WTC11 (cell line): Measurements from ENCODE around the gene ZFYVE28. TPM values are rescaled to one million over a fixed set of nuclear protein-coding genes. Genes with fewer than 3 reads are reported as not detected.

ENCODE experiments used
- CBFB ChIP-seq: sonication (generic); formaldehyde crosslinking; IDR thresholded peaks from 2 replicates; pipeline ENCODE4 v1.8.1; 2022; ENCODE audit warnings: mild to moderate bottlenecking, low read depth, missing genetic modification reagents
- E2F5 ChIP-seq: sonication (generic); formaldehyde crosslinking; IDR thresholded peaks from 2 replicates; pipeline ENCODE4 v1.8.1; 2022; ENCODE audit warnings: mild to moderate bottlenecking, moderate library complexity, missing genetic modification reagents
- FOXP4 ChIP-seq: sonication (generic); formaldehyde crosslinking; IDR thresholded peaks from 2 replicates; pipeline ENCODE4 v1.8.0; 2022; ENCODE audit warnings: mild to moderate bottlenecking, missing genetic modification reagents
- HMGA2 ChIP-seq: fragments of 250-450 bp; sonication (Bioruptor Pico); IDR thresholded peaks from 2 replicates; pipeline ENCODE4 v1.4.0; 2021; ENCODE audit warnings: mild to moderate bottlenecking, moderate library complexity
- HMGXB4 ChIP-seq: sonication (generic); formaldehyde crosslinking; IDR thresholded peaks from 2 replicates; pipeline ENCODE4 v1.8.1; 2023; ENCODE audit warnings: mild to moderate bottlenecking, moderate library complexity, missing genetic modification reagents
- KAT7 ChIP-seq: sonication (generic); formaldehyde crosslinking; IDR thresholded peaks from 2 replicates; pipeline ENCODE4 v1.8.1; 2023; ENCODE audit warnings: missing genetic modification reagents, mild to moderate bottlenecking, borderline replicate concordance
- NFATC4 ChIP-seq: fragments of 250-450 bp; sonication (Bioruptor Pico); IDR thresholded peaks from 2 replicates; pipeline ENCODE4 v1.9.0; 2021; ENCODE audit warnings: mild to moderate bottlenecking
- NFYB ChIP-seq: sonication (generic); formaldehyde crosslinking; conservative IDR thresholded peaks from 2 replicates; pipeline ENCODE4 v1.8.0; 2022; ENCODE audit warnings: low read depth, missing genetic modification reagents
- NR3C1 ChIP-seq: sonication (generic); formaldehyde crosslinking; conservative IDR thresholded peaks from 2 replicates; pipeline ENCODE4 v1.8.1; 2023; ENCODE audit warnings: low read depth, mild to moderate bottlenecking, missing genetic modification reagents
- SMAD4 ChIP-seq: sonication (generic); formaldehyde crosslinking; IDR thresholded peaks from 2 replicates; pipeline ENCODE4 v1.8.0; 2022; ENCODE audit warnings: mild to moderate bottlenecking, missing genetic modification reagents
- TCF7 ChIP-seq: sonication (generic); formaldehyde crosslinking; IDR thresholded peaks from 2 replicates; pipeline ENCODE4 v1.8.0; 2022; ENCODE audit warnings: mild to moderate bottlenecking, low read depth, missing genetic modification reagents, moderate library complexity
- TP53 ChIP-seq: sonication (generic); formaldehyde crosslinking; IDR thresholded peaks from 2 replicates; pipeline ENCODE4 v1.8.1; 2023; ENCODE audit warnings: mild to moderate bottlenecking, missing genetic modification reagents
- ZNF121 ChIP-seq: sonication (generic); formaldehyde crosslinking; IDR thresholded peaks from 2 replicates; pipeline ENCODE4 v1.8.0; 2023; ENCODE audit warnings: missing genetic modification reagents
- ZNF219 ChIP-seq: sonication (generic); formaldehyde crosslinking; IDR thresholded peaks from 2 replicates; pipeline ENCODE4 v1.8.0; 2023; ENCODE audit warnings: missing genetic modification reagents, mild to moderate bottlenecking, borderline replicate concordance
- ZNF232 ChIP-seq: sonication (generic); formaldehyde crosslinking; IDR thresholded peaks from 2 replicates; pipeline ENCODE4 v1.8.0; 2022; ENCODE audit warnings: mild to moderate bottlenecking, missing genetic modification reagents
- ZNF396 ChIP-seq: fragments of 250-450 bp; sonication (Bioruptor Pico); IDR thresholded peaks from 2 replicates; pipeline ENCODE4 v1.8.0; 2021; ENCODE audit warnings: mild to moderate bottlenecking, moderate library complexity, borderline replicate concordance
- ZNF416 ChIP-seq: fragments of 250-450 bp; sonication (Bioruptor Pico); IDR thresholded peaks from 2 replicates; pipeline ENCODE4 v1.9.0; 2021; ENCODE audit warnings: mild to moderate bottlenecking, inconsistent platforms
- ZNF423 ChIP-seq: fragments of 250-450 bp; sonication (Bioruptor Pico); IDR thresholded peaks from 2 replicates; pipeline ENCODE4 v2.1.2; 2022; ENCODE audit warnings: mild to moderate bottlenecking, moderate library complexity
- total RNA-seq: library from RNA; stranded (reverse); gene quantifications from 3 replicates; pipeline ENCODE4 v1.2.3, GENCODE V29; 2021
- TF ChIP-seq, protein P1 (sequence below): sonication (generic); formaldehyde crosslinking; IDR thresholded peaks from 2 replicates; pipeline ENCODE4 v1.8.0; 2022; ENCODE audit warnings: missing genetic modification reagents
- TF ChIP-seq, protein P2 (sequence below): sonication (generic); formaldehyde crosslinking; IDR thresholded peaks from 2 replicates; pipeline ENCODE4 v1.8.1; 2022; ENCODE audit warnings: low read depth, mild to moderate bottlenecking, moderate library complexity, missing genetic modification reagents, borderline replicate concordance
- TF ChIP-seq, protein P3 (sequence below): sonication (generic); formaldehyde crosslinking; IDR thresholded peaks from 2 replicates; pipeline ENCODE4 v1.8.1; 2022; ENCODE audit warnings: low read depth, missing genetic modification reagents, borderline replicate concordance
- TF ChIP-seq, protein P4 (sequence below): sonication (generic); formaldehyde crosslinking; IDR thresholded peaks from 2 replicates; pipeline ENCODE4 v1.8.1; 2022; ENCODE audit warnings: missing genetic modification reagents, borderline replicate concordance

Gene ZFYVE28
- total RNA-seq, 1 experiment from 2014 or later, result 7.8 TPM

DNA sequence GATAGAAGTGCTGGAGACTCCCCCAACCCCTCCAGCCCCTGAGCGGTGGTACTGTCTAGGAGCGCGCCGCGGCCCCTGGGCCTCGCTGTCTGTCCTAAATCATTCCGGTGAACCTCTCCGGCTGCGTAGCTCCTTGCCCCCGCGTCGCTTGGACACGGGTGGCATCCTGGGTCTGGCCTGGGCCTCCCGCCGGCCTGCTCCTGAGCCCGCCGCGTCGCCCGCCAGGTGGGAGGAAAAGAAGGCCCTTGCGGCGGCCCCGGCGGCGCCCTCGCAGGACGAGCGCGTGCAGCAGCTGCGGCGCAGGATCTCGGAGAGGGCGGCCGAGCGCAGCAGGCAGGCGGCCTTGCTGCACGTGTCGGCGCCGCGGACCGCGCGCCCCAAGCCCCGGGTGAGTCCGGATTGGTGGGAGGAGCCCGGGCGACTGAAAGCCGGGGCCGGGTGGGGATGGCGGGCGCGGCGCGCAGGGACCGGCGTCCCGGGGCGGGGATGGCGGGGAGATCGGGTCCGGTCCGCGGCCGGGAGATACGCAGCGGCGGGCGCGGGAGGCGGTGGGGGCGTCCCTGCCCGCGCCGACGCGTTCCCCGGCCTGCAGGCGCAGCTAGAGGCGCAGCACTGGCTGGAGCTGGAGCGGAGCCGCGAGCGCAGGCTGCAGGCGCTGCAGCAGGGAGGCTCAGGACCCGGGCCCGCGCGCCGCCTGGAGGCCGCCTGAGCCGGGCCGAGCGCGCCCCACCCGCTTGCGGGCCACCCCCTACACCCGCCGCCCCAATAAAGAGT, 44.0 kb upstream of the ZFYVE28 start (continued):
- TF ChIP-seq, protein P1, sequence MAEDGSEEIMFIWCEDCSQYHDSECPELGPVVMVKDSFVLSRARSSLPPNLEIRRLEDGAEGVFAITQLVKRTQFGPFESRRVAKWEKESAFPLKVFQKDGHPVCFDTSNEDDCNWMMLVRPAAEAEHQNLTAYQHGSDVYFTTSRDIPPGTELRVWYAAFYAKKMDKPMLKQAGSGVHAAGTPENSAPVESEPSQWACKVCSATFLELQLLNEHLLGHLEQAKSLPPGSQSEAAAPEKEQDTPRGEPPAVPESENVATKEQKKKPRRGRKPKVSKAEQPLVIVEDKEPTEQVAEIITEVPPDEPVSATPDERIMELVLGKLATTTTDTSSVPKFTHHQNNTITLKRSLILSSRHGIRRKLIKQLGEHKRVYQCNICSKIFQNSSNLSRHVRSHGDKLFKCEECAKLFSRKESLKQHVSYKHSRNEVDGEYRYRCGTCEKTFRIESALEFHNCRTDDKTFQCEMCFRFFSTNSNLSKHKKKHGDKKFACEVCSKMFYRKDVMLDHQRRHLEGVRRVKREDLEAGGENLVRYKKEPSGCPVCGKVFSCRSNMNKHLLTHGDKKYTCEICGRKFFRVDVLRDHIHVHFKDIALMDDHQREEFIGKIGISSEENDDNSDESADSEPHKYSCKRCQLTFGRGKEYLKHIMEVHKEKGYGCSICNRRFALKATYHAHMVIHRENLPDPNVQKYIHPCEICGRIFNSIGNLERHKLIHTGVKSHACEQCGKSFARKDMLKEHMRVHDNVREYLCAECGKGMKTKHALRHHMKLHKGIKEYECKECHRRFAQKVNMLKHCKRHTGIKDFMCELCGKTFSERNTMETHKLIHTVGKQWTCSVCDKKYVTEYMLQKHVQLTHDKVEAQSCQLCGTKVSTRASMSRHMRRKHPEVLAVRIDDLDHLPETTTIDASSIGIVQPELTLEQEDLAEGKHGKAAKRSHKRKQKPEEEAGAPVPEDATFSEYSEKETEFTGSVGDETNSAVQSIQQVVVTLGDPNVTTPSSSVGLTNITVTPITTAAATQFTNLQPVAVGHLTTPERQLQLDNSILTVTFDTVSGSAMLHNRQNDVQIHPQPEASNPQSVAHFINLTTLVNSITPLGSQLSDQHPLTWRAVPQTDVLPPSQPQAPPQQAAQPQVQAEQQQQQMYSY (CRISPR knock-in tag), result peak; percentile 36; the same call in 1 of the 2 replicates
- TF ChIP-seq, protein P2, sequence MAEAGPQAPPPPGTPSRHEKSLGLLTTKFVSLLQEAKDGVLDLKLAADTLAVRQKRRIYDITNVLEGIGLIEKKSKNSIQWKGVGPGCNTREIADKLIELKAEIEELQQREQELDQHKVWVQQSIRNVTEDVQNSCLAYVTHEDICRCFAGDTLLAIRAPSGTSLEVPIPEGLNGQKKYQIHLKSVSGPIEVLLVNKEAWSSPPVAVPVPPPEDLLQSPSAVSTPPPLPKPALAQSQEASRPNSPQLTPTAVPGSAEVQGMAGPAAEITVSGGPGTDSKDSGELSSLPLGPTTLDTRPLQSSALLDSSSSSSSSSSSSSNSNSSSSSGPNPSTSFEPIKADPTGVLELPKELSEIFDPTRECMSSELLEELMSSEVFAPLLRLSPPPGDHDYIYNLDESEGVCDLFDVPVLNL (CRISPR knock-in tag), result no peak
- TF ChIP-seq ZNF423, result no peak
- TF ChIP-seq, protein P3, sequence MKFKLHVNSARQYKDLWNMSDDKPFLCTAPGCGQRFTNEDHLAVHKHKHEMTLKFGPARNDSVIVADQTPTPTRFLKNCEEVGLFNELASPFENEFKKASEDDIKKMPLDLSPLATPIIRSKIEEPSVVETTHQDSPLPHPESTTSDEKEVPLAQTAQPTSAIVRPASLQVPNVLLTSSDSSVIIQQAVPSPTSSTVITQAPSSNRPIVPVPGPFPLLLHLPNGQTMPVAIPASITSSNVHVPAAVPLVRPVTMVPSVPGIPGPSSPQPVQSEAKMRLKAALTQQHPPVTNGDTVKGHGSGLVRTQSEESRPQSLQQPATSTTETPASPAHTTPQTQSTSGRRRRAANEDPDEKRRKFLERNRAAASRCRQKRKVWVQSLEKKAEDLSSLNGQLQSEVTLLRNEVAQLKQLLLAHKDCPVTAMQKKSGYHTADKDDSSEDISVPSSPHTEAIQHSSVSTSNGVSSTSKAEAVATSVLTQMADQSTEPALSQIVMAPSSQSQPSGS (CRISPR knock-in tag), result no peak
- TF ChIP-seq ZNF121 (CRISPR knock-in tag), result no peak
- TF ChIP-seq, protein P4, sequence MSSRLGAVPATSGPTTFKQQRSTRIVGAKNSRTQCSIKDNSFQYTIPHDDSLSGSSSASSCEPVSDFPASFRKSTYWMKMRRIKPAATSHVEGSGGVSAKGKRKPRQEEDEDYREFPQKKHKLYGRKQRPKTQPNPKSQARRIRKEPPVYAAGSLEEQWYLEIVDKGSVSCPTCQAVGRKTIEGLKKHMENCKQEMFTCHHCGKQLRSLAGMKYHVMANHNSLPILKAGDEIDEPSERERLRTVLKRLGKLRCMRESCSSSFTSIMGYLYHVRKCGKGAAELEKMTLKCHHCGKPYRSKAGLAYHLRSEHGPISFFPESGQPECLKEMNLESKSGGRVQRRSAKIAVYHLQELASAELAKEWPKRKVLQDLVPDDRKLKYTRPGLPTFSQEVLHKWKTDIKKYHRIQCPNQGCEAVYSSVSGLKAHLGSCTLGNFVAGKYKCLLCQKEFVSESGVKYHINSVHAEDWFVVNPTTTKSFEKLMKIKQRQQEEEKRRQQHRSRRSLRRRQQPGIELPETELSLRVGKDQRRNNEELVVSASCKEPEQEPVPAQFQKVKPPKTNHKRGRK (CRISPR knock-in tag), result no peak
- peak; percentile 76; the same call in 1 of the 2 replicates for TF ChIP-seq TCF7
- TF ChIP-seq KAT7, result peak; percentile 68; the same call in 1 of the 2 replicates
- peak; percentile 86; the same call in 1 of the 2 replicates for TF ChIP-seq TP53
- no peak for TF ChIP-seq E2F5
- TF ChIP-seq ZNF232 (CRISPR knock-in tag), result 0 out of 2 replicates have a peak, but pooled peaks have one; percentile 58
- peak; percentile 93; the same call in 1 of the 2 replicates for TF ChIP-seq FOXP4 (CRISPR knock-in tag)
- TF ChIP-seq ZNF396 (CRISPR knock-in tag), result no peak
- TF ChIP-seq ZNF219 (CRISPR knock-in tag), result no peak; the same call in 1 of the 2 replicates
- no peak for TF ChIP-seq CBFB (CRISPR knock-in tag)
- TF ChIP-seq ZNF416, result no peak
- no peak; the same call in 1 of the 2 replicates for TF ChIP-seq NFATC4 (CRISPR knock-in tag)
- no peak for TF ChIP-seq NFYB (CRISPR knock-in tag)
- TF ChIP-seq NR3C1 (CRISPR knock-in tag), result no peak
- TF ChIP-seq HMGA2 (CRISPR knock-in tag), result no peak
- TF ChIP-seq HMGXB4, result 0 out of 2 replicates have a peak, but pooled peaks have one; percentile 55
- no peak for TF ChIP-seq SMAD4
